ENCODE data around the gene ST6GALNAC5.

ST6GALNAC5 gene

GRCh38 chr1:77044133-77044849 lies 177.0 kb downstream of the ST6GALNAC5 start:
- Histone ChIP-seq H3K27me3 (ENCODE audit: control insufficient read depth, insufficient read depth, low read length) (no peaks in the 10 kb centered on the region), H3K4me1 (ENCODE audit: control insufficient read depth, insufficient read depth, low read length) (no peaks in the 10 kb centered on the region), H3K27ac (ENCODE audit: low read length) (no peak overlapping the region), H3K9me3 (ENCODE audit: control insufficient read depth, insufficient read depth, low read length) (no peaks in the 10 kb centered on the region), H3K4me3 (ENCODE audit: low read length) (no peak overlapping the region), H3K36me3 (ENCODE audit: control insufficient read depth, insufficient read depth, low read length) (no peaks in the 10 kb centered on the region)
- no CpG with 5 or more reads among the region's 20 CpGs for WGBS (ENCODE audit: insufficient coverage, insufficient read length)
- DNase-seq (ENCODE audit: low read depth, low spot score) = no peak

- Histone ChIP-seq H3K36me3 (ENCODE audit: control insufficient read depth, insufficient read depth, low read length) (no peaks in the 10 kb centered on the region), H3K9me3 (ENCODE audit: control insufficient read depth, insufficient read depth, low read length) (no peaks in the 10 kb centered on the region), H3K27me3 (ENCODE audit: control insufficient read depth, insufficient read depth, low read length) (no peaks in the 10 kb centered on the region), H3K27ac (ENCODE audit: low read length) (no peak overlapping the region), H3K4me1 (ENCODE audit: control insufficient read depth, insufficient read depth, low read length) (no peaks in the 10 kb centered on the region), H3K4me3 (ENCODE audit: low read length) (no peak overlapping the region)
- WGBS (ENCODE audit: insufficient coverage, insufficient read length) = 100% methylated on average over 1 of the region's 1 CpG
- no peak for DNase-seq (ENCODE audit: low read depth, low spot score)
Measured at GRCh38 chr1:77047575-77047974, 180.3 kb downstream of the ST6GALNAC5 start.

- no CpG with 5 or more reads among the region's 3 CpGs for WGBS (ENCODE audit: insufficient coverage, insufficient read length)
- H3K27ac ChIP-seq (ENCODE audit: low read length) = no peak overlapping the region
Measured at GRCh38 chr1:77047978-77048614, 180.8 kb downstream of the ST6GALNAC5 start.

GRCh38 chr1:77048615-77049005 lies 181.3 kb downstream of the ST6GALNAC5 start:
- H3K9me3 ChIP-seq (ENCODE audit: control insufficient read depth, insufficient read depth, low read length) = no peaks in the 10 kb centered on the region
- no peak for DNase-seq (ENCODE audit: low read depth, low spot score)
- H3K27me3 ChIP-seq (ENCODE audit: control insufficient read depth, insufficient read depth, low read length) = no peaks in the 10 kb centered on the region

More at GRCh38 chr1:77047978-77048614, 180.8 kb downstream of the ST6GALNAC5 start:
- Histone ChIP-seq H3K4me1 (ENCODE audit: control insufficient read depth, insufficient read depth, low read length) (no peaks in the 10 kb centered on the region), H3K27me3 (ENCODE audit: control insufficient read depth, insufficient read depth, low read length) (no peaks in the 10 kb centered on the region), H3K4me3 (ENCODE audit: low read length) (no peak overlapping the region), H3K36me3 (ENCODE audit: control insufficient read depth, insufficient read depth, low read length) (no peaks in the 10 kb centered on the region), H3K9me3 (ENCODE audit: control insufficient read depth, insufficient read depth, low read length) (no peaks in the 10 kb centered on the region)
- DNase-seq (ENCODE audit: low read depth, low spot score) = no peak

GRCh38 chr1:77051425-77051824 lies 184.1 kb downstream of the ST6GALNAC5 start:
- Histone ChIP-seq H3K36me3 (ENCODE audit: control insufficient read depth, insufficient read depth, low read length) (no peaks in the 10 kb centered on the region), H3K9me3 (ENCODE audit: control insufficient read depth, insufficient read depth, low read length) (no peaks in the 10 kb centered on the region), H3K27ac (ENCODE audit: low read length) (no peak overlapping the region), H3K4me3 (ENCODE audit: low read length) (no peak overlapping the region), H3K4me1 (ENCODE audit: control insufficient read depth, insufficient read depth, low read length) (no peaks in the 10 kb centered on the region), H3K27me3 (ENCODE audit: control insufficient read depth, insufficient read depth, low read length) (no peaks in the 10 kb centered on the region)
- DNase-seq (ENCODE audit: low read depth, low spot score) = no peak
- WGBS (ENCODE audit: insufficient coverage, insufficient read length) = no CpG with 5 or more reads among the region's 1 CpG

More at GRCh38 chr1:77048615-77049005, 181.3 kb downstream of the ST6GALNAC5 start:
- Histone ChIP-seq H3K4me3 (ENCODE audit: low read length) (no peak overlapping the region), H3K36me3 (ENCODE audit: control insufficient read depth, insufficient read depth, low read length) (no peaks in the 10 kb centered on the region), H3K4me1 (ENCODE audit: control insufficient read depth, insufficient read depth, low read length) (no peaks in the 10 kb centered on the region), H3K27ac (ENCODE audit: low read length) (no peak overlapping the region)
- no CpG with 5 or more reads among the region's 1 CpG for WGBS (ENCODE audit: insufficient coverage, insufficient read length)

- Histone ChIP-seq H3K9me3 (ENCODE audit: control insufficient read depth, insufficient read depth, low read length) (no peaks in the 10 kb centered on the region), H3K4me3 (ENCODE audit: low read length) (no peak overlapping the region), H3K27me3 (ENCODE audit: control insufficient read depth, insufficient read depth, low read length) (no peaks in the 10 kb centered on the region), H3K36me3 (ENCODE audit: control insufficient read depth, insufficient read depth, low read length) (no peaks in the 10 kb centered on the region), H3K4me1 (ENCODE audit: control insufficient read depth, insufficient read depth, low read length) (peaks cover 3% of the 10 kb centered on the region; the same call in 1 of the 2 replicates), H3K27ac (ENCODE audit: low read length) (no peak overlapping the region)
- no peak for DNase-seq (ENCODE audit: low read depth, low spot score)
- no CpG with 5 or more reads among the region's 7 CpGs for WGBS (ENCODE audit: insufficient coverage, insufficient read length)
Measured at GRCh38 chr1:77056525-77056924, 189.2 kb downstream of the ST6GALNAC5 start.

GRCh38 chr1:77057994-77058585 lies 190.8 kb downstream of the ST6GALNAC5 start:
- no peaks in the 10 kb centered on the region for H3K27me3 ChIP-seq (ENCODE audit: control insufficient read depth, insufficient read depth, low read length)
- H3K4me3 ChIP-seq (ENCODE audit: low read length) = no peak overlapping the region
- no peaks in the 10 kb centered on the region for H3K36me3 ChIP-seq (ENCODE audit: control insufficient read depth, insufficient read depth, low read length)
- H3K9me3 ChIP-seq (ENCODE audit: control insufficient read depth, insufficient read depth, low read length) = no peaks in the 10 kb centered on the region
- H3K27ac ChIP-seq (ENCODE audit: low read length) = no peak overlapping the region
- DNase-seq (ENCODE audit: low read depth, low spot score) = no peak
- WGBS (ENCODE audit: insufficient coverage, insufficient read length) = no CpG with 5 or more reads among the region's 7 CpGs
- peaks cover 3% of the 10 kb centered on the region; the same call in 1 of the 2 replicates for H3K4me1 ChIP-seq (ENCODE audit: control insufficient read depth, insufficient read depth, low read length)

GRCh38 chr1:77060000-77060399 lies 192.7 kb downstream of the ST6GALNAC5 start:
- DNase-seq (ENCODE audit: low read depth, low spot score) = peak; percentile 54
- Histone ChIP-seq H3K4me1 (ENCODE audit: control insufficient read depth, insufficient read depth, low read length) (peaks cover 3% of the 10 kb centered on the region; the same call in 1 of the 2 replicates), H3K27ac (ENCODE audit: low read length) (no peak overlapping the region), H3K27me3 (ENCODE audit: control insufficient read depth, insufficient read depth, low read length) (no peaks in the 10 kb centered on the region), H3K36me3 (ENCODE audit: control insufficient read depth, insufficient read depth, low read length) (no peaks in the 10 kb centered on the region), H3K4me3 (ENCODE audit: low read length) (no peak overlapping the region), H3K9me3 (ENCODE audit: control insufficient read depth, insufficient read depth, low read length) (no peaks in the 10 kb centered on the region)
- no CpG with 5 or more reads among the region's 5 CpGs for WGBS (ENCODE audit: insufficient coverage, insufficient read length)

GRCh38 chr1:77061162-77061561 lies 193.9 kb downstream of the ST6GALNAC5 start:
- Histone ChIP-seq H3K9me3 (ENCODE audit: control insufficient read depth, insufficient read depth, low read length) (no peaks in the 10 kb centered on the region), H3K27me3 (ENCODE audit: control insufficient read depth, insufficient read depth, low read length) (no peaks in the 10 kb centered on the region), H3K27ac (ENCODE audit: low read length) (no peak overlapping the region), H3K4me1 (ENCODE audit: control insufficient read depth, insufficient read depth, low read length) (peaks cover 3% of the 10 kb centered on the region; the same call in 1 of the 2 replicates), H3K4me3 (ENCODE audit: low read length) (no peak overlapping the region), H3K36me3 (ENCODE audit: control insufficient read depth, insufficient read depth, low read length) (no peaks in the 10 kb centered on the region)
- no peak for DNase-seq (ENCODE audit: low read depth, low spot score)
- WGBS (ENCODE audit: insufficient coverage, insufficient read length) = no CpG with 5 or more reads among the region's 3 CpGs

- no peaks in the 10 kb centered on the region for H3K27me3 ChIP-seq (ENCODE audit: control insufficient read depth, insufficient read depth, low read length)
- WGBS (ENCODE audit: insufficient coverage, insufficient read length) = no CpG with 5 or more reads among the region's 4 CpGs
Measured at GRCh38 chr1:77063118-77063517, 195.8 kb downstream of the ST6GALNAC5 start.

More at GRCh38 chr1:77063118-77063517, 195.8 kb downstream of the ST6GALNAC5 start:
- H3K27ac ChIP-seq (ENCODE audit: low read length) = no peak overlapping the region
- H3K4me3 ChIP-seq (ENCODE audit: low read length) = no peak overlapping the region
- no peaks in the 10 kb centered on the region for H3K36me3 ChIP-seq (ENCODE audit: control insufficient read depth, insufficient read depth, low read length)
- DNase-seq (ENCODE audit: low read depth, low spot score) = no peak
- peaks cover 3% of the 10 kb centered on the region; the same call in 1 of the 2 replicates for H3K4me1 ChIP-seq (ENCODE audit: control insufficient read depth, insufficient read depth, low read length)
- no peaks in the 10 kb centered on the region for H3K9me3 ChIP-seq (ENCODE audit: control insufficient read depth, insufficient read depth, low read length)
